ENCODE measurements around the gene C1orf210. TPM values are rescaled to one million over a fixed set of nuclear protein-coding genes. Genes with fewer than 3 reads are reported as not detected.

The C1orf210 gene
- total and polyA plus RNA-seq, 9 of the 15 experiments (the other 6 are each of a cell fraction or from before 2014, with no cell fraction given), result 0.21 TPM; not detected in 8

DNA sequence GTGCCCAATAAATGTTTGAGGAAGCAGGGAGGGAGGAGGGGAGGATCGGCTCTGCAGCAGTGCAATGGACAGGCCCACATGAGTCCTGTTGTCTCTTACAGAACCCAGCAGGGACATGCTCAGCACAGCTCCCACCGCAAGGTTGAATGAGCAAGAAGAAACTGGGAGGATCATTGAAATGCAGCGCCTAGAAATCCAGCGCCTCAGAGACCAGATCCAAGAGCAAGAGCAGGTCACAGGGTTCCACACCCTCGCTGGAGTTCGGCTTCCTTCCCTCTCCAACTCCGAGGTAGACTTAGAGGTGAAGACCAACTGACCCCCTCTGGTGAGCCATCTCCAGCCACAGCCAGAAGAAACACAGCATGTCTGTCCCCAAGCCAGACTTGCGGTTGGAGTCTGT lies 31.5 kb downstream of the C1orf210 start:
- Histone ChIP-seq H3K9me1 (ENCODE audit: control insufficient read depth, insufficient read depth, low read length) (no peaks in the 10 kb centered on the region), H4K20me1 (replicated peaks; ENCODE audit: control insufficient read depth, insufficient read depth, low read length) (no peaks in the 10 kb centered on the region), H3K36me3 (ENCODE audit: control insufficient read depth, insufficient read depth, low read length) (no peaks in the 10 kb centered on the region), H3K4me3 (no peak overlapping the region), H3K27me3 (ENCODE audit: control insufficient read depth in 2 of 2, insufficient read depth in 2 of 2, low read length in 2 of 2) (peaks cover 6 to 47% of the 10 kb centered on the region in 2 experiments; a peak in 3 of 5 replicates), H3K27ac (ENCODE audit: extremely low read depth, low read depth, low read length) (no peak overlapping the region), H2AFZ (ENCODE audit: low read depth, low read length) (no peak overlapping the region), H3K79me2 (ENCODE audit: control insufficient read depth, insufficient read depth, low read length) (no peaks in the 10 kb centered on the region), H3K4me1 (replicated peaks in 1 of 2; ENCODE audit: control insufficient read depth in 2 of 2, insufficient read depth in 2 of 2, low read length in 2 of 2) (no peaks in the 10 kb centered on the region), H3K9ac (ENCODE audit: insufficient read depth in 1 of 2, low read depth in 2 of 2, low read length in 2 of 2) (no peak overlapping the region), H3K4me2 (ENCODE audit: insufficient read depth, low read length) (no peak overlapping the region), H3K9me3 (replicated peaks; ENCODE audit: control insufficient read depth, insufficient read depth, low read depth, low read length) (peaks cover 2% of the 10 kb centered on the region; the same call in 1 of the 2 replicates)
- intact Hi-C loops (cut with micrococcal nuclease) (no loop called here), in situ Hi-C loops (cut with MboI) (no loop called here)
- ChIA-PET POLR2A (interaction anchor here (0.6 to 1.4 kb wide), 2 partner anchors 113 to 161 kb away, joined by 3 read pairs; no protein-coding TSS in a partner anchor), CTCF (ENCODE audit: low intra/inter-chr PET ratio) (no interaction called here)
- WGBS (ENCODE audit: insufficient coverage, low coverage, missing lambda C conversion rate), result 3% methylated on average over 8 of the region's 8 CpGs
- BruUV-seq (replicated peaks), result no TSS peak
- TF ChIP-seq ZNF263 (CRISPR knock-in tag; IDR thresholded peaks at IDR 0.05; ENCODE audit: borderline replicate concordance), result peak; percentile 40; the same call in 1 of the 2 replicates
- no peak for TF ChIP-seq HNRNPK (IDR thresholded peaks at IDR 0.05; ENCODE audit: low read depth, low read length, poor library complexity, severe bottlenecking)
- no peak for TF ChIP-seq HDAC2 (IDR thresholded peaks at IDR 0.05)
- TF ChIP-seq ATF6 (CRISPR knock-in tag; IDR thresholded peaks at IDR 0.05), result no peak
- ATAC-seq, result no peak
- FAIRE-seq, result no peak
- DNase-seq (ENCODE audit: extremely low read depth in 1 of 4, low spot score in 3 of 4), result no peak
